Erythroblast (primary cell): ENCODE measurements around the gene COMMD10.

ENCODE experiments used
- GATA1 ChIP-seq: IDR thresholded peaks from 2 replicates; pipeline ENCODE4 v1.6.1; 2011; ENCODE audit warnings: low read depth, mild to moderate bottlenecking, control low read depth, low read length, moderate library complexity
- POLR2A ChIP-seq: IDR thresholded peaks from 2 replicates; pipeline ENCODE4 v1.6.1; 2011; ENCODE audit warnings: mild to moderate bottlenecking, low read length

- TF ChIP-seq POLR2A (no peak), GATA1 (no peak)
Measured at GRCh38 chr5:116142495-116142894, 57.7 kb downstream of the COMMD10 start.
